GM18861 (cell line): ENCODE data around the gene MAFB.
"Not testable (repeated sequence)": the region's sequence is repeated elsewhere in the genome, so short reads cannot be mapped to it uniquely, and the experiment has no call there.

Experiments
- ATAC-seq: cut with Tn5 transposase; IDR thresholded peaks from one replicate; pipeline ENCODE4 v1.9.1; 2021; ENCODE audit not compliant: unreplicated experiment

The MAFB gene

DNA sequence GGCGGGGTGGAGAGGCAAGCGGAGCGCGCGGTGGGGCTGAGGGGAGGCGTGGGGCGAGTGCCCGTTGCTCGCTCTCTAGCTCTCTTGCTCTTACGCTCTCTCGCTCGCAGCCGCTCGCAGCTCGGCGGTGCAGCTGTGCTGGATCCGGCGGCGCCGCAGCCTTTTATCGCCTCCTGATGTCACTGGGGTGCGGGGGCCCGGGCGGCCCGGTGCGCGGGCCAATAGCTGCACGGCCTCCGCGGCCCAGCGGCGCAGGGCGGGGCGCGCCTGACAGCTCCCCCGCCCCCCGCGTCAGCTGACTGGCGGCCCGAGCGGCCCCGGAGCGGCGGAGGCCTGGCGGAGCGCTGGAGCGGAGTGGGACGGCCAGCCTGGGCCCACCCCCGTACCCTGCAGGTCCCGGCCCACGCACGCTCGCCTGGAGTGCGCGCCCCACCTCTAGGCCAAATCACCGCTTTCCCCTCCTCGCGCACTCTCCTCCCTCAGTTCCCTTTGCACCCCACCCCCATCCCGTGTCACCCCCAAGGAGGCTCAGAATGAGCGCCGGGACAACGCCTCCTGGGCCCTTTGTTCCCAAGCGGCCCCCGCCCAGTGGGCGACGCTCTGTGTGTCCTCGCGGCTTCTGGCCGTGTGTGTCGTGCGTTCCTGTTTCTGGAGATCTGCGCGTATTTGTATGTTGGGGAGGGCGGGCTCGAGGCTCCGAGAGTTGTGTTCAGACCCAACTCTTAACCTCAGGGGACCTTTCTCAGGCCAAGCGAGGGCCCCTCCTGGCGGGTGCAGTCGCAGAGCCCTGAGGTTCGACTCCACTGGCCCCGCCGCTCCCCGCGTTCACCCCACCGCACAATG is at the start of gene MAFB:
TSS of gene MAFB (minus strand) at position 137 of the 843 bp plus-strand sequence. CDS start 386 bp downstream, outside the sequence.
- ATAC-seq = no peak

GRCh38 chr20:40736468-40736867 is 47.4 kb upstream of the MAFB start:
- ATAC-seq = not testable (repeated sequence)

DNA sequence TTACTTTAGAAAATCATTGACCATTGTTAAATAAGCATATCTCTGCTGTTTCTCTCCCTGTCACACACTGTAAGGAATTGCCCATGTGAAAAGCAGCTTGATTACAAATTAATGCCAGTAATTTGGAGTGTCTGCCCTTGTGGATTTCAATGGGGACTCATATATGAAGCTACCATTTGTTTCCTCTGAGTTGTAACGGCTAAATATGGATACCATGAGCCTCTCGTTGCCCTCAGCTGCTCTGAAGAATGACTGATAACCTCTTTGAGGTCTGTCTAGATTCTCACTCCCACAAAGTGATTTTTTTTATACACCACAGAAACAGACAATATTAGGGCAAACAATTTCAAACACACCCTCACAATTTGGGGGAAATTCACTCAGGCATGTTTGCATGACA is 40.0 kb upstream of the MAFB start:
- ATAC-seq = no peak

GRCh38 chr20:40728470-40728869 is 39.4 kb upstream of the MAFB start:
- no peak for ATAC-seq

GRCh38 chr20:40727960-40728359 is 38.9 kb upstream of the MAFB start:
- ATAC-seq = no peak

- no peak for ATAC-seq
Observed at GRCh38 chr20:40726776-40727175, 37.7 kb upstream of the MAFB start.

DNA sequence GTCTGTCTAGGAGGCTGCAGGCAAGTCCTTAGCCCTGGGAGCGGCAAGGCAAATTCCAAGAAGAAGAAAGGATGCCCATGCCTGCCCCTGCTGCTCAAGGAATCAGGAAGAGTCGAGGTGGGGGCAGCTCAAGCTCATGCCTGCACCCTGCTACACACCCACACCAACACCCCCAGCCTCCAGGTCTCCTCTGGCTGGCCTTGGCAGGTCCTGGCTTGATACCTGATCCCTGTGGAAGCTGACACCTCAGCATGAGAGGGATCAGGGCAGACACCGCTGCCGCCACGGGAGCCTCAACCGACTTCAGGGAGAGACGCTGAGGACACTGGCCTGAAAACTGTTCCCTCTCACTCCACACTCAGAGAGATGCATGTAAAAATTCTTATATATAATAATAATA is 35.5 kb upstream of the MAFB start:
- ATAC-seq = no peak

DNA sequence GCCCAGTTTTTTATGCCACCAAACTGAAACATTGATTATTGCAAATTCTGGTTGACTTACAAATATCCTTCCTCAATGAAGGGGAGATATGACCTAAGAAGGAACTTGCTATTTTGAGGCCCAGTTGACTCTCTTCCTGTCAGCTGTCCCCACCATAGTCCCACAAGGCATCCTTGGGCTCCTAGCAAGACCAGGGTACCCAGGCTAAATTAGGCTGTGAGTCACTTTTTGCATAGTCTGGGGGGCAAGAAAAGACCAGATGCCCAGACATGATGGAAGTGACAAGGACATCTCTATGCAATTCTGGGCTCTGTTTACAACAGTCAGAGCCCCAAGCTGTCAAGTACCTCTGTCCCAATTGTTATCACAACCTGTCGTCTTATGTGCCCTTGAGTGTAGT is 31.8 kb upstream of the MAFB start:
- ATAC-seq = no peak

DNA sequence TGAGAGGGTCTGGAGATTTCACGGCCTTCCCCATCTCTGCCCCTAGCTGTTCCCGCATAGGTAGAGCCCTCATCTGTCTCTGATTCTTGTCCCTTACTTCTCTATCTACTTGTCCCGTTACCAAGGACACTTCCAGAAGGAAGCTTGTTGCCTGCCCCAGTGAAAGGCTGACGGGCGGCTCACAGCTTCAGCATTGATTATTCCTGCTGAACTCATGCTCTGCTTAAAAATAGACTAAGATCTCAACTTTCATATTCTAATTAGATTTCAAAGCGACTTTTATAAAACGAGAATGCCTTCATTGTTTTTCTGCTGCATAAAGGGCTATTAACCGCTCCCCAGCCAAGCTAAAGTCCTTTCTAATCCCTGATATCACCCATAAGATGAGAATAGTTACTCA is 31.1 kb upstream of the MAFB start:
- ATAC-seq = no peak

GRCh38 chr20:40718982-40719729 is 30.1 kb upstream of the MAFB start:
- ATAC-seq = no peak

DNA sequence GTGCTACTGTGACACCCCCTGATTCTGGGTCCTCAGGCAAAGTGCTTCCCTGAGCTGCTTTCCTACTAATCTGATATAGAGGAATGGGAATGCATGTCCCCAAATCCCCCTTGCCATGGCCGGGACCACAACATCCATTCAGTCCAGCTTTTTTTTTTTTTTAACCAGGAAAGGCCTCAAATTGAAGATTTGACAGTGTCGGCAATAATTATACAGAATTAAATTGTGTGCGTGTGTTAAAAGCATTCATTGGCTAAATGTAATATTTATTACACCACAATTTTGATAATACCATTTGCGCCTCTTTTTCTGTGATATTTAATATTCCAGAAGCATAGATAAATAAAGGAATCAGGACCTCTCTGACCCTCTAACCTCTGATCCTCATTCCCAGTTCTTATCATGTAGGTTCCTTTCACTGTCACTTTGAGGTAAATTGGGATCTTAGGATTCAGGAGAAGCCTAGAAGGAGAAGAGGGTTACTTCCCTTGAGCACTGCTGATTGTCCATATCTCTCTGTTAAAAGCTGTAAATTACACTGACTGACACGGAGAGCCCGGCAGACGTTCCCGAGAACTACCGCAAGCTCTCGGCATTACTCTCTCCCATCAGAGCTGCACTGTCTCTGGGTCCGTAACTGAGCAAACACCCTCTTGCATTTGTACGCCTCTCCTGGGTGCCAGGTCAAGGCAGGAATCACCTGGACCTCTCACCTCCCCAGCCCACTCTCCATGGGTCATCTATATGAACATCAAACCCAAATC is 29.4 kb upstream of the MAFB start:
- no peak for ATAC-seq

GRCh38 chr20:40717343-40717865 is 28.4 kb upstream of the MAFB start:
- no peak for ATAC-seq

DNA sequence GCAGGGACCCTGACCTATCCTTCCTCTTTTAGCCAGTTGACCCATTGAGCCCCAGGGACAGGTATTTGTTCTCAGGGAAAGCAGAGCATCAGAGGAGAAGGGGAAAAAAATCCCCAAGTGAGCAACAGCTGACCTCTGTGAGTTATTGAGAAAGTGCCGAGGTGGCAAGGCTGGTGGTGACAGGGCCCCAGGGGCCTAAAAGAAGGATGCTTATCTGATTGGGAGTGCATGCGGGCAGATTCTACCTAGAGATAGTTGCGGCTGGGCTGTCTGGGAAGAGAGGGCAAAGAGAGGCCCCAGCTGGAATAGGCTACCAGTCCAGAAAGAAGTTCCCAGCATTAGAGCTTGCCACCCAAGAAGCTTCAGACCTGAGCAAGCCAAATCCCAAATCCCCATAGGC is 26.5 kb upstream of the MAFB start:
- ATAC-seq = no peak

- no peak for ATAC-seq
Observed at GRCh38 chr20:40714916-40715315, 25.9 kb upstream of the MAFB start.

DNA sequence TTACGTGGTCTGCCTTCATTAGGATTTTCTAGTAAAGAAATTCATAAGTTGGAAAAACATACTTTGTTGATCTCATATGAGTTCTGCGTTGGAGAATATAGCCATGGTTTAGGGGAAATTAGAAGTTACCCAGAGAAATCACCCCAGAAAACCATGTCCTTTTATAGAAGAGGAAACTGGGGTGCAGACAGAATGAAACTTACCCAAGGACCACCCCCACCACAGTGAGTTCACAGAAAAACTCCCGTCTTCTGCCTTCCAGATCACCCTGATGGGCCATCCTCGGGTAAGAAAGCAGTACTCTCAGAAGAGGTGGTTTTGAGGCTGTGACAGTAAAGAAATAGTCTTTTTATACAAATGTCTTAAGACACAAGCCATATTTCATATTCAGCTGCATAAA is 25.1 kb upstream of the MAFB start:
- ATAC-seq = no peak

DNA sequence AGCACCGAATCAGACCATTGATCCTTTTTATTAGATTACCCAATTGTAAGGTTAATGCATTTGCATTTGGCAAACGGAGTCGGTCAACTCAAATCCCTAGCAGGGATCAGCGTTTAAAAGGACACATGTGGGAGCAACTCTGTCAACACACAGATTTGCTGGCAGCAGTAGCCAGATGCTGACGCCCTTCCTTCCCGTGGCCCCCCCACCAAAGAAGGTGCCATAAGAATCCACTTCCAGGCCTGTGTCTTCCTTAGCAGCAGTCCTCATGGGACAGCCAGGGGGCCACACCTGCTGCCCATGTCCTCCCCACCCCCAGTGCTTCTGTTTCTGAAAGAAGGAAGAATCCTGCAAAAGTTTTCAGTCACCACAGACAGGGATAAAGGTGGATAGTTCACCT is 24.5 kb upstream of the MAFB start:
- no peak for ATAC-seq

GRCh38 chr20:40711079-40711478 is 22.0 kb upstream of the MAFB start:
- ATAC-seq = no peak

- ATAC-seq = no peak
Observed at GRCh38 chr20:40710603-40711002, 21.6 kb upstream of the MAFB start.

GRCh38 chr20:40706977-40707582 is 18.0 kb upstream of the MAFB start:
- no peak for ATAC-seq

DNA sequence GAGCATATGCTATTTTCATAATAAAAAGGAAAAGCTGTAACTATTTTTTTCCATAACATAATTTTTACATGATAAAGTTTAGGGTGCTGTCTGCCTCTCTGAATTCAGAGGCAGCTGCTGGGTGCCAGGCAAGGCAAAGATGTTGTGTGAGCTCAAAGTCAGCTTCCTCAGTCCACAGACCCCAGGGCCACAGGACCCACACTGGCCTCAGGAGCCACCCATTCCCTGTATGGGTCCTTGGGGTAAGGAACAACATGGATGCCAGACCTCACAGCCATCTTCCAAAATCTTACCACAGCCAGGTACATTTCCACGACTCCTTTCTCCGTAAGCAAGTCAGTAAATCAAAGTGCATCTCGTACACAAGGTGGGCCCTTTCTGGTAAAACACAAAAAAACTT is 16.4 kb upstream of the MAFB start:
- no peak for ATAC-seq

DNA sequence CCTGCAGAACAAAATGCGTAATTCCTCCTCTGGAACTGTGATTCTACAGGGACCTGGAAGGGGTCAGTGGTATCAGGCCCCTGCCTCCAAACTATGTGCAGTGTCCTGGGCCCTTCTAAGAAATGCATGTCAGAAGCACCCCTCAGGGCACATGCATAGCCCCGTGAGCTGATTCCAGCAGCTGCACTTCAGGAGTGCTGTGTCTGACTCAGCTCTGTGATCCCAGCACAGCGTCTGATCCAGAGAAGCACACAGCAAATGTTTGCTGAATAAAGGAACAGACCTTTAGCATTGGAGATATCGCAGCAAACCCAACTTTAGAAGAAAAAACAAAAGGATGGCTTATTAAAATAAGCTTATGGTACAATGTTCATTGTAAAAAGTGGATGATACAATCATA is 15.8 kb upstream of the MAFB start:
- no peak for ATAC-seq
